Muscle layer of colon (tissue), 2 donors: Measurements from ENCODE around the gene OGFOD3.
"Not testable (repeated sequence)": the region's sequence is repeated elsewhere in the genome, so short reads cannot be mapped to it uniquely, and the experiment has no call there.

ENCODE experiments used
- H3K27ac ChIP-seq: one replicate; pipeline ENCODE4 v1.7.0; 2013; ENCODE audit warnings: low read depth, mild to moderate bottlenecking, low read length, moderate library complexity
- H3K27me3 ChIP-seq, 2 donors: one replicate each; pipeline ENCODE4 v1.7.0; 2013; ENCODE audit warnings: low read length in 2 of 2, mild to moderate bottlenecking in 2 of 2; ENCODE audit not compliant: insufficient read depth in 2 of 2, control insufficient read depth in 1 of 2
- H3K36me3 ChIP-seq: one replicate; pipeline ENCODE4 v1.7.0; 2013; ENCODE audit warnings: mild to moderate bottlenecking, low read length; ENCODE audit not compliant: insufficient read depth
- H3K4me1 ChIP-seq: one replicate; pipeline ENCODE4 v1.7.0; 2013; ENCODE audit warnings: mild to moderate bottlenecking, low read length; ENCODE audit not compliant: insufficient read depth
- H3K4me3 ChIP-seq, 2 donors: one replicate each; pipeline ENCODE4 v1.7.0; 2013; ENCODE audit warnings: low read length in 2 of 2, low read depth in 1 of 2, mild to moderate bottlenecking in 1 of 2, moderate library complexity in 1 of 2
- H3K9ac ChIP-seq: one replicate; pipeline ENCODE4 v1.7.0; 2013; ENCODE audit warnings: low read length
- H3K9me3 ChIP-seq: one replicate; pipeline ENCODE4 v1.7.0; 2013; ENCODE audit warnings: mild to moderate bottlenecking, low read length
- donor health status: abdominal sarcoma.
- donor health status: Adenocarcinoma of cecum.

The OGFOD3 gene

GRCh38 chr17:82359451-82360074 is 58.8 kb downstream of the OGFOD3 start:
- not testable (repeated sequence) for H3K4me3 ChIP-seq, H3K27ac ChIP-seq, H3K36me3 ChIP-seq, H3K9ac ChIP-seq, H3K9me3 ChIP-seq, H3K4me1 ChIP-seq
- H3K27me3 ChIP-seq: peaks cover 0 to 33% of the 10 kb centered on the region in 2 donors

- Histone ChIP-seq H3K27me3 (peaks cover 0 to 33% of the 10 kb centered on the region in 2 donors), H3K9me3 (no peaks in the 10 kb centered on the region), H3K4me3 (no peak within 1 kb of the TSS), H3K9ac (no peak within 1 kb of the TSS), H3K4me1 (peaks cover 6% of the 10 kb centered on the region), H3K36me3 (no peaks in the 10 kb centered on the region), H3K27ac (no peak within 1 kb of the TSS)
These were observed 59.7 kb downstream of the OGFOD3 start, which contains the start of gene TEX19 for GRCh38 chr17:82358465-82359350. TSS of gene TEX19 (plus strand) at chr17:82359247. CDS start at chr17:82362151, 2,904 bp downstream.

GRCh38 chr17:82357394-82357793 is 61.0 kb downstream of the OGFOD3 start:
- Histone ChIP-seq H3K27me3 (peaks cover 0 to 38% of the 10 kb centered on the region in 2 donors), H3K9ac (no peak overlapping the region), H3K9me3 (no peaks in the 10 kb centered on the region), H3K27ac (no peak overlapping the region), H3K36me3 (no peaks in the 10 kb centered on the region), H3K4me1 (peaks cover 6% of the 10 kb centered on the region), H3K4me3 (no peak overlapping the region)

- Histone ChIP-seq H3K9ac (no peak overlapping the region), H3K27me3 (peaks cover 0 to 43% of the 10 kb centered on the region in 2 donors), H3K27ac (no peak overlapping the region), H3K36me3 (no peaks in the 10 kb centered on the region), H3K9me3 (no peaks in the 10 kb centered on the region), H3K4me3 (no peak overlapping the region), H3K4me1 (peaks cover 8% of the 10 kb centered on the region)
These were observed 61.5 kb downstream of the OGFOD3 start for GRCh38 chr17:82356845-82357355.

- no peak overlapping the region for H3K4me3 ChIP-seq
- H3K27me3 ChIP-seq: peaks cover 0 to 43% of the 10 kb centered on the region in 2 donors
- peaks cover 12% of the 10 kb centered on the region for H3K4me1 ChIP-seq
- no peaks in the 10 kb centered on the region for H3K36me3 ChIP-seq
- no peak overlapping the region for H3K27ac ChIP-seq
- H3K9ac ChIP-seq: no peak overlapping the region
- no peaks in the 10 kb centered on the region for H3K9me3 ChIP-seq
These were observed 62.5 kb downstream of the OGFOD3 start for GRCh38 chr17:82355770-82356427.

- Histone ChIP-seq H3K9ac (no peak overlapping the region), H3K4me3 (no peak overlapping the region), H3K9me3 (no peaks in the 10 kb centered on the region), H3K4me1 (peaks cover 12% of the 10 kb centered on the region), H3K27me3 (peaks cover 0 to 43% of the 10 kb centered on the region in 2 donors), H3K27ac (no peak overlapping the region), H3K36me3 (no peaks in the 10 kb centered on the region)
These were observed 63.5 kb downstream of the OGFOD3 start for GRCh38 chr17:82354804-82355308.

- no peaks in the 10 kb centered on the region for H3K9me3 ChIP-seq
- H3K9ac ChIP-seq: no peak overlapping the region
- H3K36me3 ChIP-seq: no peaks in the 10 kb centered on the region
- H3K27ac ChIP-seq: no peak overlapping the region
- H3K4me1 ChIP-seq: peaks cover 12% of the 10 kb centered on the region
- H3K27me3 ChIP-seq: peaks cover 0 to 33% of the 10 kb centered on the region in 2 donors
- H3K4me3 ChIP-seq: no peak overlapping the region
These were observed 64.9 kb downstream of the OGFOD3 start for GRCh38 chr17:82353484-82353883.

GRCh38 chr17:82351713-82352488 is 66.5 kb downstream of the OGFOD3 start:
- H3K4me3 ChIP-seq: no peak overlapping the region
- H3K4me1 ChIP-seq: peaks cover 12% of the 10 kb centered on the region
- no peaks in the 10 kb centered on the region for H3K9me3 ChIP-seq
- no peaks in the 10 kb centered on the region for H3K36me3 ChIP-seq
- H3K9ac ChIP-seq: no peak overlapping the region
- peaks cover 0 to 18% of the 10 kb centered on the region in 2 donors for H3K27me3 ChIP-seq
- H3K27ac ChIP-seq: no peak overlapping the region

- Histone ChIP-seq H3K9ac (no peak overlapping the region), H3K4me3 (no peak overlapping the region), H3K36me3 (no peaks in the 10 kb centered on the region), H3K4me1 (peaks cover 12% of the 10 kb centered on the region), H3K9me3 (no peaks in the 10 kb centered on the region), H3K27me3 (peaks cover 0 to 12% of the 10 kb centered on the region in 2 donors), H3K27ac (no peak overlapping the region)
These were observed 67.1 kb downstream of the OGFOD3 start for GRCh38 chr17:82351254-82351712.

GRCh38 chr17:82350182-82351030 is 68.0 kb downstream of the OGFOD3 start:
- no peak overlapping the region for H3K9ac ChIP-seq
- H3K4me1 ChIP-seq: peaks cover 6% of the 10 kb centered on the region
- H3K4me3 ChIP-seq: no peak overlapping the region
- H3K27me3 ChIP-seq: peaks cover 0 to 10% of the 10 kb centered on the region in 2 donors
- no peaks in the 10 kb centered on the region for H3K9me3 ChIP-seq
- no peak overlapping the region for H3K27ac ChIP-seq
- H3K36me3 ChIP-seq: no peaks in the 10 kb centered on the region
